Activated CD8-positive, alpha-beta memory T cell treated with anti-CD3 and anti-CD28 coated beads, Interleukin-2, amount 50 U/mL, for 4 hours (primary cell): ENCODE measurements around the gene FRRS1L.

Source experiments
- DNase-seq: peaks from one replicate; pipeline ENCODE4 v3.0.0-alpha.2; 2020

The FRRS1L gene

GRCh38 chr9:109166771-109167601, at the start of gene FRRS1L:
Gene FRRS1L, minus strand, starts transcription at chr9:109167249. Its CDS starts 111 bp downstream, at chr9:109167138.
- no peak for DNase-seq

DNA sequence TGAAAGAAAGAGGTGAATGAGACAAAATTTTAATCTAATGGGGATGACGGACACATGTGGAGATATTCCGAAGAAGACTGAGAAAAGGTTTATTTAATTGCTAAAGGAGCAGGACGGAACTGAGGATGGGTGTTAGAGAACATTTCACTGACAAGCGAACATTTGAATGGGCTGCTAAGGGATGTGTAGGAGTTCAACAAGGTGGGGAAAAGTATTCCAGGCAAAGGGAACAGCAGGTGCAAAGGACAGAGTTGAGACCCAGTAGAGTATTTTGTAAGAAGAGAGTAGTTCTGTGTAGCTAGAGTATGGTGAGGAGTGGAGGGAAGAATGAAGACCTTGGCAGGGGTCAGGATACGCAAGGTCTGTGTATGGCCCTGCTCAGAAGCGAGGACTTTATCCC, 47.4 kb upstream of the FRRS1L start:
- no peak for DNase-seq

GRCh38 chr9:109213285-109214121, 46.5 kb upstream of the FRRS1L start:
- no peak for DNase-seq

- no peak for DNase-seq
Measured at GRCh38 chr9:109212768-109213167, 45.7 kb upstream of the FRRS1L start.

DNA sequence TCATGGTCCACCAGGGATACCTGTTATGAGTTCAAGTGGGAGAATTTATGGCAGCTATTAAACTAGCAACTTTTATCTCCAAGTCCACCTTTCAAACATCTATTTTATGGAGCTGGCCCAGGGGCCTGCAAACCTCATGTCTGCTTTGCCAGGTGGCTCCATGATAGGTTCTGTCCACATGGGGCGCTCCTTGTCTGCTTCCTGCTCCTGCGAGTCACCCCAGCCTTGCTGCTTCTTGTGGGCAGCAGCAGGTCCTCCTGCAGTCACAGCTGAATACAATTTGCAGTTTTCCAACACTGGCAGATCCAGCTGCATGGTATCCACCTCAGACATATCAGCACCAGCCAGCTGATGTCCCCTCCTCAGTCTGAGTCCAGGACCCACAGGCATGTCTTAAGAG, 39.6 kb upstream of the FRRS1L start:
- no peak for DNase-seq

GRCh38 chr9:109205526-109205925, 38.5 kb upstream of the FRRS1L start:
- DNase-seq = no peak

DNA sequence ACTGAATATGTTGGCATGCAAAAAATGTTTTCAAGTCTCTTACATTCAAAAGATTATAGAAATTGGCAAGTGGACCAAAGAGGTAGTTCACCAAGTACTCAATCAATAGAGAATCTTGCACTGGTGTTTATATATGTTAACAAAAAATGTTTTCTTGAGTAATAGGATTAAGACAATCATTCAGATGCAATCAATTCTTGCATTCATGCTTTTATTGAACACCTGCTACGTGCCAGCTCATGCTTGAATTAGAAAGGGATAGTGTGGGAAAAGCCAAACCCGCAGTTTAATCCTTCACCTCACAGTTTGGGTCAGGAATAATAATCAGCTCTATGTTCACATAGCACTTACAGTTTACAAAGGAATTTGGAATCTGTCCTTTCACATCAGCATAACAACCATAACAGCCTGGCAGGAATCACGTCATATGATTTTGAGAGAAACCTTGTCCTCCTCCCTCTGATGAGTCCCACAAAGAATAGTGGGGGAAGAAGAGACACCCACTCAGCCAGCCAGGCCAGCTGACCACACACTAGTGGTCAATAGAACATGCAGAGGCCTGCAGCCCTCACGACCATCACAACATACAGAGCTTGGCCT, 36.8 kb upstream of the FRRS1L start:
- no peak for DNase-seq

DNA sequence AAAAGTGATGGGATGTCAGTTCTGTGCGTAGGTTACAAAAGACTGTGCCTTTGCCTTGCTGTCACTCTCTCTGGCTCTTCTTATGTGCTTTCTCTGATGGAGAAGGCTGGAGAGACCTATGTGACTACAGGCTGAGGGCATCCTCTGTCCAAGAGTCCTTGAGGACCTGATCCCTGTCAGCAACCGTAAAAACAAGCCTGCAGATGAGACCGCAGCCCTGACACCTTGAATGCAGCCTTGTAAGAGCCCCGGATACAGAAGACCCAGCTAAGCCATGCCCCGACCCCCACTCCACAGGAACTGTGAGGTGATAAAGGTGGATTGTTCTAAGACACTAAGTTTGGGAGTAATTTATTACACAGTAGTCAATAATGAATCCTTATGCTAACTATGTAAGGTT, 32.6 kb upstream of the FRRS1L start:
- no peak for DNase-seq

DNA sequence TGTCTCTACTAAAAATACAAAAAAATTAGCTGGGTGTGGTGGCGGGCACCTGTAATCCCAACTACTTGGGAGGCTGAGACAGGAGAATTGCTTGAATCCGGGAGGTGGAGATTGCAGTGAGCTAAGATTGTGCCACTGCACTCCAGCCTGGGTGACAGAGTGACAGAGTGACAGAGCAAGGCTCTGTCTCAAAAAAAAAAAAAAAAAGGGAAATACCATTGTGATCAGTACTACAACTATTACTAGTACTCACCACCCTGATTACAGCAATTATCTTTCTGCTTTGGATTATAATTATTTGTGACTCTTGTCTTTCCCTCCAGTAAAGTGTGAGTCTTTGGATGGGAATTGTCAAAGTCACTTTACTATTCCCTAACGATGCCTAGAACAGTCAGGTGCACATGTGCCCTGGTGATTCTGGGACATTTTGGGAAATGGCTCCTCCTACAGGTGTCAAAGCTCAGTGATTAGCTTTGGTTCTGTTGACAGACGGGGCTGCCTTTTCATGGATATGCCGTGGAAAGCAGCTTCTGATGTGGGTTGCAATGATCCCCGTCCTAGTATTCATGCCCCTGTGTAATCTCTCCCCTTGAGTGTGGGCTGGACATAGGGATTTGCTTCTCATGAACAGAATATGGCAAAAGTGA, 31.8 kb upstream of the FRRS1L start:
- no peak for DNase-seq

DNA sequence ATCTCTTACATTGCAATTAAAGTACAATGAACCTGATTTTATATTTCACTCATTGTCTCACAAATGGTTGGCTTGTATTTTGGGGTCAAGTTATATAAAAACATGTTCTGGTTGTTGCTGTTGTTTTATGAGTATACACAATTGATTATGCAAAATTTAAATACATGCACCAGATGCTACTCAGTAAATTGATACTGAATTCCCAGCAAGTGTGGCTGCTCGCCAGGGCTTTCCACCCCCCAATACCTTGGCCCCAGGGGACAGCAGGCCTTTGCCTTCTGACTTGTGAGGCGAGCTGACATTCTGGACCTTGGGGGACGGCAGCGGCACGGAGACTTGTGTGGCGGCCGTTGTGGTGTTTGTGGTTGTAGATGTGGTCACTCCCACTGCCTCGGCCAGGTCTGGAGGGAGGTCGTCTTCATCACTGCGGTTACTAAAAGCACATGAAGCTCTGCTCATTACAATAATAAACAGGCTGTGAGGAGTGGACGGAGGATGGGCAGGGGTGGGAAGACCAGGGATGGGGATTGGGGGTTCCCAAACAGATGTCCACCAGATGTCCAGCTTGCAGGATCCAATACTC, 27.0 kb upstream of the FRRS1L start:
- DNase-seq = no peak

GRCh38 chr9:109192732-109193361, 25.8 kb upstream of the FRRS1L start:
- no peak for DNase-seq

- no peak for DNase-seq
Measured at GRCh38 chr9:109191746-109192145, 24.7 kb upstream of the FRRS1L start.

DNA sequence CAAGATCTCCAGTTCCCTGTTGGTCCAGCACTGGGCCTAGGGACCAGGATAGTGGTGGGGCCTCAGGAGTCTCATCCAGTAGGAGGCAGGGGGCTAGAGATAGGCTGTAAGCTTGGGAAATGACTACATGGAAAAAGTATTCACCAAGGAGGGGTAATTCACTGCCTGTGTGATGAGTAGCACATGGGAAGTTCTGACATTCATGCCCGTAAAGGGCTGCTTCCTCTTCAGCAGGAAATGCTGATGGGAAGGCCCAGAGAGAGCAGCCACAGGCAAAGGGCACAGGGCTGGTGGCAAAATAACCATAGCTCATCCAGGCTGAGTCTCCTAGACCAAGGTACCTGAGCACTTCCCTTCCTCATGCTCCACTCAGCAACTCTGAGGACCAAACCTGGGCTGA, 23.1 kb upstream of the FRRS1L start:
- DNase-seq = no peak

- DNase-seq = no peak
Measured at GRCh38 chr9:109186857-109187520, 19.9 kb upstream of the FRRS1L start.

DNA sequence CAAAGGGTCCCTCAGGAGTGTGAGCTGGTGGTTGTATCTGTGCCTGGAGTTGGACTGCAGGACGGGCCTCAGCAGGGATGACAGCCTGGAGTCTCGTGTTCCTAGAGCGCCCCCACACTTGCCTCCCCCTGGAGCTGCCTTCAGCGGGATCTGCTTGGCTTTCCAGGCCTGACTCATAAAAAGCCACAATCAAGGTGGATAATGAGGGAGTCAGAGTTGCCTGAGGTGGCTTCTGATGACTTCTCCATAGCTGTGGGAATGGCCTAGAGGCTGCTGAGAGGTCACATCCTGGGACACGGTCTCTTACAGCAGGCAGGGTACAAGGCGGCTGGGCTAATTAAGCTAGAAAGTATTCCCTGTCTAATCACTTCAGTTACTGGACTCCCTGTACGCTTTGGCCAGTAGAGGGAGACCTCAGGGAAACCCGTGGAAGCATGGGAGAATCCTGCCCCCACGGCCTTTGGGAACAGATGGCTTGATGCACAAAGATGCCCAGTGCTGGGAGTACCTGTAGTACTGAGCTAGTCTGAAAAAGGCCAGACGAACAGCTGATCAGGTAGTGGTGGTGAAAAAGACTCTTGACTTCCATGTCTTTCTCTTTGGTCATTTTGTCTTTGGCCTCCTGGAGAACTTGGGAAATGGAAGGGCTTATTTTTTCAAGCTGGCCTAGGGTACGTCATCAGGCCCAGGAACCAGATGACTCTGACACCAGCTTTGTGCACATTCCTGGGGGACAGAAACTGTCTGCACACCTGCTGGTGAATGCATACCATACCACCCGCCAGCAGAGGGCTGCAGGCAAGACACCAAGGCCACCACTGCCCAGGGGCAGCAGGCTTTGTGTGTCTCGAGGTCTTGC, 16.1 kb upstream of the FRRS1L start:
- DNase-seq = no peak

DNA sequence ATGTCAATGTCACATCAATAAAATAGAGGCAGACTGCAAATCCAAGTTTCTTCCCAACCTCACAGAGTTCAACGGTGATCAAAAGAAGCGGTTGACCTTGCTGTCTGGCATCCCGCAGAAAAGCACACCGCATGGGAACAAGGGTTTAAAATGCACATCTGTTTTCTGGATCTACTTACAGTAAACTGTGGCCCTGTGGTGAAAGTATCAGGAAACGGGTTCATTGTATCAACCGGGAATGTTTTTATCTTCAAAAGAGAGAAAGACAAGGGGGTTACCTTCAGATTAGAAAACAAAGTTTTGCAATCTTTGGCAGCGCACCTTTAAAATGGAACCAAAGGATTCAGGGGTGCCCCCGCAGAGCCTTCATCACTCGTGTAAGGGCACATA, 15.5 kb upstream of the FRRS1L start:
- no peak for DNase-seq

DNA sequence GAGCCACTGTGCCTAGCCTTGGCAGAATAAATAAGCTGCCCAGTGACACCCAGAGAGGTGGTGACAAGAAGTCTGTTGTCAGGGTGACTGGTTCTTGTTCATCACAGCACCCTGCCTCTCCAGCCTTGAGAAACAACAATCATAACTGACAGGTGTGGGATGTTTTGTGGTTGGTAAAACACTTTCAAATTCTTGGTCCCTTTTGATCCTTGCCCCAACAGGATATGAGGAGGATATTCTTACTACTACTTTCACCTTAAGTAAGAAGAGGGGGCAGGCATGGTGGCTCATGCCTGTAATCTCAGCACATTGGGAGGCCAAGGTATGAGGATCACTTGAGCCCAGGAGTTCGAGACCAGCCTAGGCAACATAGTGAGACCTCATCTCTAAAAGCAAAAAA, 14.2 kb upstream of the FRRS1L start:
- DNase-seq = no peak

- no peak for DNase-seq
Measured at GRCh38 chr9:109179801-109180523, 12.9 kb upstream of the FRRS1L start.

- no peak for DNase-seq
Measured at GRCh38 chr9:109176963-109177362, 9.9 kb upstream of the FRRS1L start.

- DNase-seq = no peak
Measured at GRCh38 chr9:109176386-109176785, 9.3 kb upstream of the FRRS1L start.
